Trophoblast cell (in vitro differentiated cells and primary cell): ENCODE data around the gene PDIK1L.
"Not testable (repeated sequence)": the region's sequence is repeated elsewhere in the genome, so short reads cannot be mapped to it uniquely, and the experiment has no call there.

Experiments used
- DNase-seq, 2 donors: peaks; one replicate each; pipeline ENCODE4 v3.0.0-alpha.2; 2016
- H2AFZ ChIP-seq: 2 replicates; pipeline ENCODE4 v1.6.1; 2013; ENCODE audit warnings: low read length, moderate library complexity, mild to moderate bottlenecking; ENCODE audit not compliant: insufficient read depth, poor library complexity
- H2AK5ac ChIP-seq: 2 replicates; pipeline ENCODE4 v1.6.1; 2013; ENCODE audit warnings: mild to moderate bottlenecking, low read length
- H2BK120ac ChIP-seq: 2 replicates; pipeline ENCODE4 v1.6.1; 2013; ENCODE audit warnings: low read length, mild to moderate bottlenecking, moderate library complexity; ENCODE audit not compliant: insufficient read depth, poor library complexity
- H2BK12ac ChIP-seq: 2 replicates; pipeline ENCODE4 v1.6.1; 2013; ENCODE audit warnings: mild to moderate bottlenecking, low read length, moderate library complexity
- H2BK5ac ChIP-seq: 2 replicates; pipeline ENCODE4 v1.6.1; 2013; ENCODE audit warnings: low read length, low read depth, moderate library complexity, mild to moderate bottlenecking; ENCODE audit not compliant: poor library complexity
- H3K14ac ChIP-seq: 2 replicates; pipeline ENCODE4 v1.6.1; 2013; ENCODE audit warnings: mild to moderate bottlenecking, low read length
- H3K18ac ChIP-seq: 2 replicates; pipeline ENCODE4 v1.6.1; 2013; ENCODE audit warnings: mild to moderate bottlenecking, low read length
- H3K23ac ChIP-seq: 2 replicates; pipeline ENCODE4 v1.6.1; 2013; ENCODE audit warnings: low read length
- H3K27ac ChIP-seq: 2 replicates; pipeline ENCODE4 v1.5.1; 2013; ENCODE audit warnings: low read depth, mild to moderate bottlenecking, inconsistent platforms, low read length, moderate library complexity
- H3K27me3 ChIP-seq: 2 replicates; pipeline ENCODE4 v1.6.1; 2013; ENCODE audit warnings: inconsistent platforms, mild to moderate bottlenecking, low read length, moderate library complexity; ENCODE audit not compliant: insufficient read depth
- H3K36me3 ChIP-seq, 2 experiments: 1 replicate in 1 of 2; 2 replicates in 1 of 2; pipeline ENCODE4 v1.6.1; 2013; ENCODE audit warnings: low read length in 2 of 2, mild to moderate bottlenecking in 2 of 2, moderate library complexity in 1 of 2; ENCODE audit not compliant: insufficient read depth in 2 of 2, control insufficient read depth in 1 of 2
- H3K4ac ChIP-seq: 2 replicates; pipeline ENCODE4 v1.6.1; 2013; ENCODE audit warnings: low read depth, mild to moderate bottlenecking, low read length, moderate library complexity
- H3K4me1 ChIP-seq, 2 experiments: 1 replicate in 1 of 2; 2 replicates in 1 of 2; pipeline ENCODE4 v1.6.1; 2013; ENCODE audit warnings: low read length in 2 of 2, mild to moderate bottlenecking in 2 of 2, moderate library complexity in 1 of 2; ENCODE audit not compliant: insufficient read depth in 2 of 2, control insufficient read depth in 1 of 2
- H3K4me2 ChIP-seq: 2 replicates; pipeline ENCODE4 v1.6.1; 2013; ENCODE audit warnings: inconsistent platforms, mild to moderate bottlenecking, low read length, moderate library complexity
- H3K4me3 ChIP-seq: 2 replicates; pipeline ENCODE4 v1.5.1; 2013; ENCODE audit warnings: mild to moderate bottlenecking, low read depth, low read length, inconsistent platforms
- H3K79me1 ChIP-seq: one replicate; pipeline ENCODE4 v1.6.1; 2013; ENCODE audit warnings: low read length
- H3K79me2 ChIP-seq: 2 replicates; pipeline ENCODE4 v1.6.1; 2013; ENCODE audit warnings: low read length, mild to moderate bottlenecking; ENCODE audit not compliant: control insufficient read depth, insufficient read depth, poor library complexity
- H3K9ac ChIP-seq: 2 replicates; pipeline ENCODE4 v1.6.1; 2013; ENCODE audit warnings: mild to moderate bottlenecking, low read length
- H3K9me3 ChIP-seq: 2 replicates; pipeline ENCODE4 v1.6.1; 2013; ENCODE audit warnings: low read depth, mild to moderate bottlenecking, control low read depth, inconsistent platforms, low read length; ENCODE audit not compliant: insufficient read depth
- H4K12ac ChIP-seq: 2 replicates; pipeline ENCODE4 v1.6.1; 2013; ENCODE audit warnings: low read depth, mild to moderate bottlenecking, low read length, moderate library complexity
- H4K8ac ChIP-seq: 2 replicates; pipeline ENCODE4 v1.6.1; 2013; ENCODE audit warnings: low read depth, mild to moderate bottlenecking, low read length, moderate library complexity
- H4K91ac ChIP-seq: one replicate; pipeline ENCODE4 v1.6.1; 2013; ENCODE audit warnings: low read depth, mild to moderate bottlenecking, low read length, moderate library complexity
- WGBS: extraction: QIAGEN DNeasy Blood & Tissue Kit; methylation state at CpG from one replicate; pipeline ENCODE4 v1.1.7; 2013; ENCODE audit warnings: missing lambda C conversion rate; ENCODE audit not compliant: insufficient read length, insufficient coverage; ENCODE audit errors: extremely low coverage; 5-methylcytosine and 5-hydroxymethylcytosine counted together

Gene PDIK1L

GRCh38 chr1:26090893-26091292 is 20.7 kb upstream of the PDIK1L start:
- H2AK5ac ChIP-seq = no peak overlapping the region
- H2BK120ac ChIP-seq = no peak overlapping the region
- no peak overlapping the region for H3K4ac ChIP-seq
- H3K14ac ChIP-seq = no peak overlapping the region
- no peaks in the 10 kb centered on the region for H3K27me3 ChIP-seq
- no peak overlapping the region for H2AFZ ChIP-seq
- peaks cover 14 to 17% of the 10 kb centered on the region in 2 experiments for H3K4me1 ChIP-seq
- no peak for DNase-seq
- WGBS = no CpG with 5 or more reads among the region's 3 CpGs
- no peak overlapping the region for H2BK5ac ChIP-seq
- H3K4me2 ChIP-seq = no peak overlapping the region
- no peaks in the 10 kb centered on the region for H3K9me3 ChIP-seq
- no peak overlapping the region for H4K91ac ChIP-seq
- H3K36me3 ChIP-seq = no peaks in the 10 kb centered on the region
- H3K4me3 ChIP-seq = no peak overlapping the region
- no peak overlapping the region for H4K8ac ChIP-seq
- H4K12ac ChIP-seq = no peak overlapping the region
- H3K27ac ChIP-seq = no peak overlapping the region
- no peak overlapping the region for H2BK12ac ChIP-seq
- H3K79me1 ChIP-seq = peaks cover 2% of the 10 kb centered on the region
- no peak overlapping the region for H3K18ac ChIP-seq
- H3K79me2 ChIP-seq = no peaks in the 10 kb centered on the region
- no peak overlapping the region for H3K9ac ChIP-seq
- no peak overlapping the region for H3K23ac ChIP-seq

- no peak overlapping the region for H3K27ac ChIP-seq
- no peak overlapping the region for H3K23ac ChIP-seq
- no peaks in the 10 kb centered on the region for H3K9me3 ChIP-seq
- H3K79me1 ChIP-seq = peaks cover 2% of the 10 kb centered on the region
- H3K36me3 ChIP-seq = no peaks in the 10 kb centered on the region
- no peak overlapping the region for H4K12ac ChIP-seq
- no peaks in the 10 kb centered on the region for H3K79me2 ChIP-seq
- no peak overlapping the region for H4K8ac ChIP-seq
- no peak overlapping the region for H3K4ac ChIP-seq
- peak overlapping the region; percentile 53 for H2AK5ac ChIP-seq
- no CpG with 5 or more reads among the region's 7 CpGs for WGBS
- H3K14ac ChIP-seq = no peak overlapping the region
- peak overlapping the region; percentile 53 for H3K18ac ChIP-seq
- no peak overlapping the region for H2AFZ ChIP-seq
- no peak overlapping the region for H2BK5ac ChIP-seq
- H3K27me3 ChIP-seq = no peaks in the 10 kb centered on the region
- no peak overlapping the region for H3K4me2 ChIP-seq
- peak in 1 of 2 donors; percentile 58 for DNase-seq
- H3K4me3 ChIP-seq = no peak overlapping the region
- H3K4me1 ChIP-seq = peaks cover 14 to 17% of the 10 kb centered on the region in 2 experiments
- H2BK12ac ChIP-seq = peak overlapping the region; percentile 58
- H3K9ac ChIP-seq = no peak overlapping the region
- no peak overlapping the region for H2BK120ac ChIP-seq
- H4K91ac ChIP-seq = no peak overlapping the region
These were observed 19.2 kb upstream of the PDIK1L start for GRCh38 chr1:26092422-26092821.

GRCh38 chr1:26093569-26093968 is 18.1 kb upstream of the PDIK1L start:
- not testable (repeated sequence) for H2AK5ac ChIP-seq, H3K14ac ChIP-seq, H3K36me3 ChIP-seq, H2BK120ac ChIP-seq, H2BK12ac ChIP-seq, H3K4me3 ChIP-seq, H2BK5ac ChIP-seq, H4K91ac ChIP-seq, H3K4me2 ChIP-seq, H3K79me1 ChIP-seq, H3K9ac ChIP-seq, H4K12ac ChIP-seq, H4K8ac ChIP-seq, H2AFZ ChIP-seq, H3K23ac ChIP-seq, H3K4ac ChIP-seq, H3K27me3 ChIP-seq, H3K9me3 ChIP-seq, H3K79me2 ChIP-seq, H3K27ac ChIP-seq, H3K18ac ChIP-seq
- DNase-seq = peak in 1 of 2 donors; percentile 47
- peaks cover 14 to 17% of the 10 kb centered on the region in 2 experiments for H3K4me1 ChIP-seq
- no CpG with 5 or more reads among the region's 6 CpGs for WGBS

- no CpG with 5 or more reads among the region's 11 CpGs for WGBS
These were observed 17.5 kb upstream of the PDIK1L start for GRCh38 chr1:26094076-26094669.

More at GRCh38 chr1:26094076-26094669, 17.5 kb upstream of the PDIK1L start:
- H3K9me3 ChIP-seq = no peaks in the 10 kb centered on the region
- H2AFZ ChIP-seq = peak overlapping the region; percentile 63
- H3K36me3 ChIP-seq = no peaks in the 10 kb centered on the region
- H2AK5ac ChIP-seq = no peak overlapping the region
- H2BK120ac ChIP-seq = no peak overlapping the region
- H3K4me3 ChIP-seq = no peak overlapping the region
- H3K14ac ChIP-seq = peak overlapping the region; percentile 65
- H3K4me2 ChIP-seq = peak overlapping the region; percentile 35
- no peak overlapping the region for H2BK5ac ChIP-seq
- no peak overlapping the region for H4K91ac ChIP-seq
- peaks cover 14 to 17% of the 10 kb centered on the region in 2 experiments for H3K4me1 ChIP-seq
- H3K27me3 ChIP-seq = no peaks in the 10 kb centered on the region
- no peak overlapping the region for H4K12ac ChIP-seq
- peak overlapping the region; percentile 43 for H4K8ac ChIP-seq
- DNase-seq = peak; percentile 73 to 76
- no peaks in the 10 kb centered on the region for H3K79me2 ChIP-seq
- no peak overlapping the region for H3K27ac ChIP-seq
- peaks cover 2% of the 10 kb centered on the region for H3K79me1 ChIP-seq
- H3K23ac ChIP-seq = no peak overlapping the region
- H3K9ac ChIP-seq = no peak overlapping the region
- no peak overlapping the region for H3K4ac ChIP-seq
- H2BK12ac ChIP-seq = peak overlapping the region; percentile 52
- H3K18ac ChIP-seq = no peak overlapping the region
